Ishikawa (cell line): Measurements from ENCODE around the gene ACADVL.

ENCODE experiments used
- CEBPB ChIP-seq: IDR thresholded peaks from 2 replicates; pipeline ENCODE4 v1.6.1; 2012
- CREB1 ChIP-seq: IDR thresholded peaks from 2 replicates; pipeline ENCODE4 v1.6.1; 2012; ENCODE audit warnings: low read depth
- EP300 ChIP-seq: IDR thresholded peaks from 2 replicates; pipeline ENCODE4 v1.6.1; 2012; ENCODE audit warnings: borderline replicate concordance
- MAX ChIP-seq: IDR thresholded peaks from 2 replicates; pipeline ENCODE4 v1.6.1; 2012
- NFIC ChIP-seq: IDR thresholded peaks from 2 replicates; pipeline ENCODE4 v1.6.1; 2012
- RAD21 ChIP-seq: IDR thresholded peaks from 2 replicates; pipeline ENCODE4 v1.6.1; 2012; ENCODE audit warnings: low read depth
- YY1 ChIP-seq: IDR thresholded peaks from 2 replicates; pipeline ENCODE4 v1.6.1; 2012; ENCODE audit warnings: low read depth
- ZBTB7A ChIP-seq: IDR thresholded peaks from 2 replicates; pipeline ENCODE4 v1.6.1; 2012; ENCODE audit warnings: low read depth
- TF ChIP-seq, protein P1 (sequence below): IDR thresholded peaks from 2 replicates; pipeline ENCODE4 v1.6.1; 2012; ENCODE audit warnings: low read depth, mild to moderate bottlenecking

- TF ChIP-seq MAX, result no peak
- no peak for TF ChIP-seq NFIC
- TF ChIP-seq RAD21, result no peak
- TF ChIP-seq, protein P1, sequence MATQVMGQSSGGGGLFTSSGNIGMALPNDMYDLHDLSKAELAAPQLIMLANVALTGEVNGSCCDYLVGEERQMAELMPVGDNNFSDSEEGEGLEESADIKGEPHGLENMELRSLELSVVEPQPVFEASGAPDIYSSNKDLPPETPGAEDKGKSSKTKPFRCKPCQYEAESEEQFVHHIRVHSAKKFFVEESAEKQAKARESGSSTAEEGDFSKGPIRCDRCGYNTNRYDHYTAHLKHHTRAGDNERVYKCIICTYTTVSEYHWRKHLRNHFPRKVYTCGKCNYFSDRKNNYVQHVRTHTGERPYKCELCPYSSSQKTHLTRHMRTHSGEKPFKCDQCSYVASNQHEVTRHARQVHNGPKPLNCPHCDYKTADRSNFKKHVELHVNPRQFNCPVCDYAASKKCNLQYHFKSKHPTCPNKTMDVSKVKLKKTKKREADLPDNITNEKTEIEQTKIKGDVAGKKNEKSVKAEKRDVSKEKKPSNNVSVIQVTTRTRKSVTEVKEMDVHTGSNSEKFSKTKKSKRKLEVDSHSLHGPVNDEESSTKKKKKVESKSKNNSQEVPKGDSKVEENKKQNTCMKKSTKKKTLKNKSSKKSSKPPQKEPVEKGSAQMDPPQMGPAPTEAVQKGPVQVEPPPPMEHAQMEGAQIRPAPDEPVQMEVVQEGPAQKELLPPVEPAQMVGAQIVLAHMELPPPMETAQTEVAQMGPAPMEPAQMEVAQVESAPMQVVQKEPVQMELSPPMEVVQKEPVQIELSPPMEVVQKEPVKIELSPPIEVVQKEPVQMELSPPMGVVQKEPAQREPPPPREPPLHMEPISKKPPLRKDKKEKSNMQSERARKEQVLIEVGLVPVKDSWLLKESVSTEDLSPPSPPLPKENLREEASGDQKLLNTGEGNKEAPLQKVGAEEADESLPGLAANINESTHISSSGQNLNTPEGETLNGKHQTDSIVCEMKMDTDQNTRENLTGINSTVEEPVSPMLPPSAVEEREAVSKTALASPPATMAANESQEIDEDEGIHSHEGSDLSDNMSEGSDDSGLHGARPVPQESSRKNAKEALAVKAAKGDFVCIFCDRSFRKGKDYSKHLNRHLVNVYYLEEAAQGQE, result no peak
- no peak for TF ChIP-seq EP300
- no peak for TF ChIP-seq CEBPB
- TF ChIP-seq ZBTB7A, result no peak
- TF ChIP-seq YY1, result no peak
- no peak for TF ChIP-seq CREB1
These were observed 28.7 kb upstream of the ACADVL start for GRCh38 chr17:7191069-7191468.
